HG02852 (cell line): Measurements from ENCODE around the gene URB2.

ENCODE experiments used
- ATAC-seq: cut with Tn5 transposase; IDR thresholded peaks from one replicate; pipeline ENCODE4 v1.9.1; 2021; ENCODE audit warnings: mild to moderate bottlenecking, moderate library complexity; ENCODE audit not compliant: unreplicated experiment

Gene URB2

DNA sequence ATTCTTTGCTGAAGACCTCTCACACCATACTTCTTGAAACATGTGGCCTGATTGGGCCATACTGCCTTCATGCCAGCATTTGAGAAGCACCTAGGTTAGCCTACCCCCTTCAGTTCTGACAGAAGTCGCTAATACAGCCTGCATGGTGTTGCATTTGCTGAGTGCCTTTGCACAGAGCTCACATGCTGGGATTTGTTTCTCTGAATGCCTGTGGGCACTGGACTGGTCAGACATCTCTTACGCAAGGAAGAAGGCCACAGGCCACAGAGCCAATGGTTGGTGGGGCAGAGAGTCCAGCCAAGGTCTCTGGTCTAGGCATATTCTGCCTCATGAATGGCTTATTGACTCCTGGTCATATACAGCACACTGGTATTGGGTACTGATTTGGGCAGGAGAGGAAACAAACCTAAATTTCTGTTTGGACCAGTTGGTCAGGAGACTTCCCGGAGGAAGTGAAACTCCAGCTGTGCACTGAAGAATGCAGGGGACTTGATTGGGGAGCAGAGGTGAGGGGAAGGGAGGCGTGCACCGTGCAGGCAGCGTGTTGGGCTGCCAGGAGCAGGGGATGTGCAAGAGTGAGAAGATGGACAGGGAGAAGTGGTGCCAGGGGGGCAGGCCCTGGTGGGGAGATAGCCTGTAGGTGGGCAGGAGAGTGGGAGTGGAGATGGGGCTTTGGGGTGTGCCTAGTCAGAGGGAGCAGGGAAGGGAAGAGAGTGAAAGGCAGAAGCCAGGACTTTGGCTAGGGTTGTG, 18.1 kb downstream of the URB2 start:
- ATAC-seq, result no peak

DNA sequence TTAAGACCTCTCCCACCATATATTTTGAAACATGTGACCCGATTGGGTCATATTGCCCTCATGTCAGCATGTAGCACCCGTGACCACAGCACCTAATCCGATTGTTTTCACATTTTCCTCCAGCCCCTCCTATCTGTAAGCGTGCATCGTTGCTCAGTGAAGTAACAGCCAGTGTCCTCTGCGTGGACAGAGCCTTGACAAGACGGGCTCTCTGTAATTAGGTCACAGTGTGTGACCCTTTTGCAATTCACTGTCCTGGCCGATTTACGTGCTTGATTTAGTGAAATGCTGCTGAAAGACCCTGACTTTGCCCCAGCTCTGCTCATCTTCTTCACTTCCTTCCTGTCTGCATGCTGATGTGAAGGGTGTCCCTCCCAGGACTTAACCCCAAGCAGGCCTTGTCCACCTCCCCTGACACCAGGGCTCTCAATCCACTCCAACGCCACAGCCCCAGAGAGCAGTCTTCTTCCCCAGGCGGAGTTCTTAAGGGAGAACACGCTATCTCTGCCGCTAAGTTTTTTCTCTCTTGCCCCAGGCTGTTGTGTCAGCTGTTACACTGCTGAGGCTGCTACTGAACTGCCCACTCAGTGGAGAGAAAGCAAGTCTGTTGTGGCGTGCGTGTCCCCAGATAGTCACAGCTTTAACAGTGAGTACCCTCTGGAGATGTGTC, 19.4 kb downstream of the URB2 start:
- ATAC-seq, result no peak

GRCh38 chr1:229648406-229648805, 22.4 kb downstream of the URB2 start:
- ATAC-seq, result no peak

- ATAC-seq, result no peak
Observed at GRCh38 chr1:229650045-229650444, 24.0 kb downstream of the URB2 start.

- no peak for ATAC-seq
Observed at GRCh38 chr1:229651546-229651945, 25.5 kb downstream of the URB2 start.

DNA sequence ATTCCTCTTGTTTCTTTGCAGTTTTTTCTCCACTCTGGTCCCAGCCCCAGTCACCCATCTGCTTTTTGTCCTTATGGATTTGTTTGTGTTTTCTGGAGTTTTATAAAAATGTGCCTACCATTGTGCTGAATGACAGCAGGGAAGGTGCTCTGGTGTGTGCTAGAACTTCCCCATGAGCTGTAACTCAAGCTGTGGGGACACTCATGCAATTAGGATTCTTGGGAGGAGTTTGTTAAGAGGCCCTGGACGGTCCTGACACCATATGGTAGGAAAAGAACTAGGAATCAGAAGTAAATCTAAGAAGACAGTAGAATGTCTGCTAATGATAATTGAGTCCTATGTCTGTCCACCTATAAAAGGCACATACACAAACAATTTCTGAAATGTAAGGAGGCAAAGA, 27.4 kb downstream of the URB2 start:
- ATAC-seq, result no peak

- ATAC-seq, result no peak
Observed at GRCh38 chr1:229655781-229656180, 29.7 kb downstream of the URB2 start.

GRCh38 chr1:229657993-229658755, 32.1 kb downstream of the URB2 start:
- peak; percentile 78 for ATAC-seq

GRCh38 chr1:229661022-229661877, 35.2 kb downstream of the URB2 start:
- peak; percentile 64 for ATAC-seq

- ATAC-seq, result no peak
Observed at GRCh38 chr1:229661897-229662296, 35.9 kb downstream of the URB2 start.

DNA sequence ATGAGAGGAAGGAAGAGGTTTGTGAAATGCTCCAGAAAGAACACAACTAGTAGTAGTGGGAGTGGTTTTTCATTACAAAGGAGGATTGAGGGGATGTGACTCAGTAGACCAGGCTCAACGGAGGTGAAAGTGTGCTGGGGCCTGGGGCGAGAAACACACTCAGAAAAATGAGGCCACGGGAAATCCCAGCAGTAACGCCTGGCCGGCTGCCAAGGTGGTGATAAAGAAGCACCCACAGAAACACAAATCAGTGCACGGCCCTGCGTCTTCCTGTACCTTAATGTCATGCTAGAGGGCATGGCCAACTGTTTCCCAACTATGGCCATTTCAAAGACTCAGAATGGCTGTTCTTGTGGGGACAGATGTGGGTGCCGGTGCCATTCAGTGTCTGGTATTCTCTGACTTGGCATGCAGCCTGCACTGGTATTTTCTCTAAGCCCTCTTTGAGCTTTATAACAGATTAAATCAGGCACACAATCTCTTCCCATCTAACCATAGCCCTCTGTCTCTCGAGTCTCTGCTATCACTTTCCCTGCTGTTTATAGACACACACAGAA, 38.2 kb downstream of the URB2 start:
- ATAC-seq, result peak; percentile 59

DNA sequence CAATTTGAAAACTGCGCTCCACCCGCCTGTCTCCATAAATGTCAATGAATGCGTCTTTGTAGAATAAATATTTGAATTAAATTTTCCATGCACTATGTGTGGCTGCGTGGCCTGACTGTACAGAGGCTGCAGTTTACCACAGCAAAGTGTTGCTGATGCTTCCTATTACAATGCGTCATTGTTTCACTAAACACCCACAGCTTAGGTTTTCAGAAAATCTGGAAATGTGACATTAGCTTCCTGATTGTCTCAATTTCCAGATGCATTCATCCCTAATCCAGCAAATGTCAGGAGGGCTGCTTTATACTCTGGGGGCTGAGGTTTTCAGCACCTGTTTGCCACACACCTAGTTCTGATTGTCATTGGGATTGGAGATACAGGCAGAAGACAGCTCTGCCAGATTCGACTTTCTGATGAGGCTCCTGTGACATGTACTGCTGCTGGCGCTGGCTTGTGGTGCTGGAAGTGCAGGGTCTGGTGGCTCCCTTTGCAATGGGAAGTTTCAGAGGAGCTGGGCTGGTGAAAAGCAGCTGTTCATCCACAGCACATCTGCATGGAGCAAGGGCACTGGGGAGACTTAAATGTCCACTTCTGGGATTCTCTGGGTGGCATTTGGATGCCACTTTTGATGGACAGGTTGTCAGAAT, 40.0 kb downstream of the URB2 start:
- no peak for ATAC-seq

DNA sequence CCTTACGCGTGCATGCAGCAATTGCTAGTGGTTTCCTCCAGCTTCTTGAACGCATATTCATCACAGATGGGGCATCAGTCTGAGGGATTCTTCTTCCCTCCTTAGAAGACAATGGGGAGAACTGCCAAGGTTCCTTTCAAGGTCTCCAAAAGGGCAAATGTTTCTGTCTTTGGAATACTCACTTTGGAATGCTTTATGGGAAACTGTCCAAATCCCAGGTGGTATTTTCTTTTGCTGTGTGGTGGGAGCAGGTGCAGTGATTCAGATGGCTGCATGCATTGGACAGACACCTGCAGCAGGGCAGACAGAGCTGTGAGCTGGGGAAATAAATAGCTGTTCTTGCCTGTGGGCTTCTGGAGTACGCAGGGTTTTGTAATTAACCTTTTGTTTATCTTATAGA, 40.5 kb downstream of the URB2 start:
- ATAC-seq, result no peak

- no peak for ATAC-seq
Observed at GRCh38 chr1:229669333-229669732, 43.3 kb downstream of the URB2 start.

GRCh38 chr1:229671310-229671709, 45.3 kb downstream of the URB2 start:
- no peak for ATAC-seq

GRCh38 chr1:229672246-229672645, 46.2 kb downstream of the URB2 start:
- no peak for ATAC-seq

DNA sequence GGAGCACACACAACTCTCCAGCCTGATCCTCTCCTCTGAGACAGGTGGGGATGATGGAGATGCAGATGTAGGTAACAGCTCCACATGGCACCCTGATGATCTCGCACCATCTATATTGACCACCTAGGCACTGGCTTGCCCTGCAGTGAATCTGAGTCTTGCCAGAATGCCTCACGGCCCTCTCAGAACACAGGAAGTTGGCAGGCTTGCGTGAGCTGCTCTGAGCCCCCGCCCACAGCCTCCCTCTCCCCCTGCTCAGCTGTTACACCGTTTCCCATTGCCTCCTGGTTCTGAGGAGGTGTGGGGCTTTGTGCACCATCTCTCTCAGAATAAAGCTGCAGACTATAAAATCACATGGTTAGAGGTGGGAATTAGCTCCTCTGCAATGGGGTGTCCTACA, 48.0 kb downstream of the URB2 start:
- no peak for ATAC-seq

DNA sequence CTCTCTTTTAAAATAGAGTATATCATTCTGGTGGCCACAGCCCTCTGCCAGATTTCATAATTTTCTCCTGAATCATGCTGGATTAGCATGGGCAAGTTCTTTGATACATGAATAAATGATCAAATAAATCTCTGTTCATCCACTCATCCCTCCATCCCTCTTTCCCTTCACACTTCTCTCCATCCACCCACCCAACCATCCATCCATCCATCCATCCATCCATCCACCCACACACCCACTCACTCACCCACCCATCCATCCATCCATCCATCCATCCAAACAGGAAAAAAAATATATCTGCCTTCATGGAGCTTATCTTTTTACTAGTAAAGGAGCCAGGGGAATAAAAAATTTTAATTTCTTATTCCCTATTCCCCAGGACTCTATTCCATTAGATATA, 49.3 kb downstream of the URB2 start:
- ATAC-seq, result no peak

- ATAC-seq, result no peak
Observed at GRCh38 chr1:229685149-229685548, 59.1 kb downstream of the URB2 start.

GRCh38 chr1:229689273-229689672, 63.2 kb downstream of the URB2 start:
- no peak for ATAC-seq
